SK-N-SH treated with all-trans-retinoic acid at 6 μM for 48 hours (cell line): ENCODE results near the gene TMC4.

Source experiments
- PPARA ChIP-seq: fragments of 250-450 bp; sonication (Bioruptor Pico); IDR thresholded peaks from 2 replicates; pipeline ENCODE4 v1.5.0; 2020; ENCODE audit warnings: mild to moderate bottlenecking, borderline replicate concordance
- TF ChIP-seq, protein P1 (sequence below): fragments of 250-450 bp; sonication (Bioruptor Pico); IDR thresholded peaks from 2 replicates; pipeline ENCODE4 v1.8.0; 2020; ENCODE audit warnings: mild to moderate bottlenecking, moderate library complexity, borderline replicate concordance

DNA sequence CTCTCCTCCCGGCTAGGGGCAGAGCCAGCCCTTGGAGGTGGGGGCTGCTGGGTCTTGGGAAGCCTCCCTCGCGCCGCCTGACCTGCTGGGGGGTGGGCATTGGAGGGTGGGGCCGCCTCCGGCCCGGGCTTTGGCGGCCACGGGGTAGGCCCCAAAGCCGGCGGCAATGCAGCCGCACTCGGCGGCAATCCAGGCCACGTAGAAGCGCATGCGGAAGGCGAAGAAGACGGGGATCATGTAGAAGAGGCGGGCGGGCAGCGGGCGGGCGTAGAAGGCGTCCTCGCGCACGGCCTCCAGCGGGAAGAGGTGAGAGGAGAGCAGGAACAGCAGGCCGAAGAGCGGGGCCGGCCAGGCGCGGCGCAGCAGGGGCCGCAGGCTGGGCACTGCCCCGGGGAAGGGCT lies 7.7 kb upstream of the TMC4 start:
- TF ChIP-seq, protein P1, sequence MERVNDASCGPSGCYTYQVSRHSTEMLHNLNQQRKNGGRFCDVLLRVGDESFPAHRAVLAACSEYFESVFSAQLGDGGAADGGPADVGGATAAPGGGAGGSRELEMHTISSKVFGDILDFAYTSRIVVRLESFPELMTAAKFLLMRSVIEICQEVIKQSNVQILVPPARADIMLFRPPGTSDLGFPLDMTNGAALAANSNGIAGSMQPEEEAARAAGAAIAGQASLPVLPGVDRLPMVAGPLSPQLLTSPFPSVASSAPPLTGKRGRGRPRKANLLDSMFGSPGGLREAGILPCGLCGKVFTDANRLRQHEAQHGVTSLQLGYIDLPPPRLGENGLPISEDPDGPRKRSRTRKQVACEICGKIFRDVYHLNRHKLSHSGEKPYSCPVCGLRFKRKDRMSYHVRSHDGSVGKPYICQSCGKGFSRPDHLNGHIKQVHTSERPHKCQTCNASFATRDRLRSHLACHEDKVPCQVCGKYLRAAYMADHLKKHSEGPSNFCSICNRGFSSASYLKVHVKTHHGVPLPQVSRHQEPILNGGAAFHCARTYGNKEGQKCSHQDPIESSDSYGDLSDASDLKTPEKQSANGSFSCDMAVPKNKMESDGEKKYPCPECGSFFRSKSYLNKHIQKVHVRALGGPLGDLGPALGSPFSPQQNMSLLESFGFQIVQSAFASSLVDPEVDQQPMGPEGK (CRISPR knock-in tag), result no peak
- TF ChIP-seq PPARA (CRISPR knock-in tag), result no peak
